Karpas-422 (cell line): Measurements from ENCODE around the gene ZSCAN21. TPM values are rescaled to one million over a fixed set of nuclear protein-coding genes. Genes with fewer than 3 reads are reported as not detected.

ENCODE experiments used
- DNase-seq: peaks from one replicate; pipeline ENCODE4 v3.0.0-alpha.2; 2015
- H2AFZ ChIP-seq: fragments of 200-600 bp; sonication (generic); 2 replicates; pipeline ENCODE4 v1.6.1; 2014; ENCODE audit warnings: antibody characterized with exemption, low read length, mixed read lengths
- H3K27ac ChIP-seq: fragments of 200-600 bp; sonication (generic); 2 replicates; pipeline ENCODE4 v1.5.1; 2014; ENCODE audit warnings: mild to moderate bottlenecking, low read length, moderate library complexity
- H3K27me3 ChIP-seq: fragments of 200-600 bp; sonication (generic); 2 replicates; pipeline ENCODE4 v1.6.1; 2014; ENCODE audit warnings: low read length, mixed read lengths
- H3K36me3 ChIP-seq: fragments of 200-600 bp; sonication (generic); 2 replicates; pipeline ENCODE4 v1.6.1; 2014; ENCODE audit warnings: low read length, mixed read lengths; ENCODE audit not compliant: insufficient read depth
- H3K4me1 ChIP-seq: fragments of 200-600 bp; sonication (generic); 2 replicates; pipeline ENCODE4 v1.6.1; 2014; ENCODE audit warnings: mild to moderate bottlenecking, low read length, mixed read lengths
- H3K4me2 ChIP-seq: fragments of 200-600 bp; sonication (generic); 2 replicates; pipeline ENCODE4 v1.6.1; 2014; ENCODE audit warnings: low read length, low read depth, mild to moderate bottlenecking; ENCODE audit not compliant: poor library complexity, severe bottlenecking
- H3K4me3 ChIP-seq: fragments of 200-600 bp; sonication (generic); 2 replicates; pipeline ENCODE4 v1.5.1; 2014; ENCODE audit warnings: mild to moderate bottlenecking, antibody characterized with exemption, low read length, mixed read lengths
- H3K79me2 ChIP-seq: fragments of 200-600 bp; sonication (generic); 2 replicates; pipeline ENCODE4 v1.6.1; 2014; ENCODE audit warnings: mild to moderate bottlenecking, low read length, mixed read lengths
- H3K9ac ChIP-seq: fragments of 200-600 bp; sonication (generic); 2 replicates; pipeline ENCODE4 v1.6.0; 2014; ENCODE audit warnings: low read length
- H3K9me2 ChIP-seq: fragments of 200-600 bp; sonication (generic), shearing (Covaris generic); replicated peaks from 2 replicates; pipeline ENCODE4 v1.6.0; 2014; ENCODE audit warnings: mild to moderate bottlenecking, low read length, moderate library complexity; ENCODE audit not compliant: insufficient read depth
- H3K9me3 ChIP-seq: fragments of 300-700, 200-600 bp; sonication (generic); 2 replicates; pipeline ENCODE4 v1.6.1; 2014; ENCODE audit warnings: low read length, mixed read lengths
- H4K20me1 ChIP-seq: fragments of 200-600 bp; sonication (generic); 2 replicates; pipeline ENCODE4 v1.6.1; 2014; ENCODE audit warnings: mild to moderate bottlenecking, antibody characterized with exemption, low read length, low read depth; ENCODE audit not compliant: insufficient read depth
- total RNA-seq: library from RNA; depleted of rRNA; stranded (reverse); fragments of >200 nt; shearing (Covaris generic); gene quantifications from 2 replicates; pipeline ENCODE4 v1.2.3, GENCODE V29; 2014; ENCODE audit warnings: low replicate concordance

ZSCAN21 gene
- total RNA-seq, 1 experiment from 2014 or later = 6.1 TPM

DNA sequence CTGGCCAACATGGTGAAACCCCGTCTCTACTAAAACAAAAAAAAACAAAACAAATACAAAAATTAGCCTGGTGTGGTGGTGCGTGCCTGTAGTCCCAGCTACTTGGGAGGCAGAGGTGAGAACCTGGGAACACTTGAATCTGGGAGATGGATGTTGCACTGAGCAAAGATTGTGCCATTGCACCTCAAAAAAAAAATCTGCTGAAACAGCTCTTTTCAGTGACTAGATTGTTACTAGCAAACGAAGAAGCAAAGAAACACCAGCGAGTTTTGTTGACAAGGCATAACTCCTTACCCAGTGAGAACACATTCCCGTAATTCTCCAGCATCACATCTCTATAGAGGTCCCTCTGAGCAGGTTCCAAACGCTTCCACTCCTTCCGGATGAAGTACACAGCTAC lies 25.3 kb downstream of the ZSCAN21 start:
- H3K4me1 ChIP-seq = no peaks in the 10 kb centered on the region; the same call in 1 of the 2 replicates
- H3K27ac ChIP-seq = no peak overlapping the region
- H3K9me2 ChIP-seq = no peaks in the 10 kb centered on the region
- DNase-seq = no peak
- no peak overlapping the region for H3K4me3 ChIP-seq
- H3K79me2 ChIP-seq = peaks cover 35% of the 10 kb centered on the region
- no peaks in the 10 kb centered on the region for H4K20me1 ChIP-seq
- H3K4me2 ChIP-seq = no peak overlapping the region
- H3K9ac ChIP-seq = no peak overlapping the region
- no peaks in the 10 kb centered on the region for H3K27me3 ChIP-seq
- H3K9me3 ChIP-seq = peaks cover 36% of the 10 kb centered on the region
- peaks cover 93% of the 10 kb centered on the region for H3K36me3 ChIP-seq
- no peak overlapping the region for H2AFZ ChIP-seq

DNA sequence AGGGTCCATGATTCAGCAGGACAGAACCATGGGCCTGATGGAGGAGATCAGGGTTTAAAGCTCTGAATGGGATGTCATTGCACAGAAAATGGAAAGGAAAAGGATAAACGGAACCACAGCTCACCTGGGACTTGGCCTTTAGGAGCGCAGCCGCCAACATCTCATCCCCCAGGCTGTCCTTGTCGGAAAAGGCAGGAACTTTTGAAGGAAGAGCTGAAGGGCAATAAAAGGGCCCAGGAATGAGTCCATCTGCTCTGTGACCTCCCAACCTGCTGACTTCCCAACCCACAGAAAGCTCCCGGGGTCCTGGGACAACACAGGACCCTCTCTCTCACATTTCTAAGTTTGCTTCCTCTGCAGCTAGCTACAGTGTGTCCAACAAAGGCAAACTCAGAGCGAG lies 25.8 kb downstream of the ZSCAN21 start:
- DNase-seq = no peak
- H3K9me3 ChIP-seq = peaks cover 31% of the 10 kb centered on the region
- H3K9me2 ChIP-seq = no peaks in the 10 kb centered on the region
- no peaks in the 10 kb centered on the region for H4K20me1 ChIP-seq
- H3K4me1 ChIP-seq = peaks cover 5% of the 10 kb centered on the region
- no peaks in the 10 kb centered on the region for H3K27me3 ChIP-seq
- H3K27ac ChIP-seq = no peak overlapping the region
- H3K4me2 ChIP-seq = no peak overlapping the region
- peaks cover 91% of the 10 kb centered on the region for H3K36me3 ChIP-seq
- H3K79me2 ChIP-seq = peaks cover 41% of the 10 kb centered on the region
- no peak overlapping the region for H3K9ac ChIP-seq
- H2AFZ ChIP-seq = no peak overlapping the region
- H3K4me3 ChIP-seq = no peak overlapping the region

DNA sequence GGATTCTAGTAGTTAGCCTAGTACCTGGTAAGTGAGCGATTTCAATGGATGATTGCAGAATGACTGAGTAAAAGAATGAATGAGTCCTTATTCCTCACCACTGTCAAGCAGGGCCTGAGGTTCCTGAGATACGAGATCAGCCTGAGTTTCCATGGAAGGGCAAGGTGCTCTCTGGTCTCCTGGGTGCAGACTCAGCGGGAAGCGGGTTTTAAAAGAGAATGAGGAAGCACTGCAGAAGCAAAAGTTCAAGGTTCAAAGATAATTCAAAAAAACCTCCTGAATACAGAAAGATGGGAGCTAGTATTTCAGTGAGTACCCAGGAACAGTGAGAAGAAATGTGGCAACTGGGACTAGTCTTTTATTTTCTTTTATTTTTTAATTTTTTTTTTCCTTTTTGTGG lies 27.6 kb downstream of the ZSCAN21 start:
- no peak overlapping the region for H3K27ac ChIP-seq
- H2AFZ ChIP-seq = no peak overlapping the region
- H3K4me3 ChIP-seq = no peak overlapping the region
- no peaks in the 10 kb centered on the region for H4K20me1 ChIP-seq
- H3K36me3 ChIP-seq = peaks cover 73% of the 10 kb centered on the region
- no peaks in the 10 kb centered on the region for H3K27me3 ChIP-seq
- no peak overlapping the region for H3K9ac ChIP-seq
- peaks cover 49% of the 10 kb centered on the region for H3K79me2 ChIP-seq
- peaks cover 11% of the 10 kb centered on the region for H3K4me1 ChIP-seq
- DNase-seq = no peak
- no peaks in the 10 kb centered on the region for H3K9me2 ChIP-seq
- peaks cover 13% of the 10 kb centered on the region for H3K9me3 ChIP-seq
- H3K4me2 ChIP-seq = no peak overlapping the region

DNA sequence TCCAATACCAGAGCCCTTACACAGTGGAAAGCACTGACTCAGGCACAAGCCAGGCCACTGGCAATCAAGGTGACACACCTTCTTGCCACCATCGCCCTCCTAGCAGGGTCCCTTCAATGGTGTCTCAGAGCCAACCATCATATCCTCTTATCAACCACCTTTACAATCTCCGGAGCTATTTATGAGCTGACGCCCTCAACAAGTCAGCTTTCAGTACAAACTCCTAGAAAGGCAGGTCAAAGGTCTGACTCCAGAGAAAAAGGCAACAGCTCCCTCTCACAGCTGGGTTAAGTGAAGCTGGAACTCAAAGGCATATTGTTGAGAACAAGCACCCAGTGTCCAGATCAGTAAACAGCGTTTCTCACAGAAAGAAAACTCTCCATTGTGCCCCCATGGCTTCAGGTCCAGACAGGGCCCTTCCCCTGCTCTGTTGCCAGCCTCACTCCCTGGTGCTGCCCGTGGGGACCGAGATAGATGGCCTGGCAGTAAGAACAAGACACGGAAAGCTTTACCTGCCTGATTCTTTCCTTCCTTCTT lies 29.5 kb downstream of the ZSCAN21 start:
- Histone ChIP-seq H4K20me1 (no peaks in the 10 kb centered on the region), H3K36me3 (peaks cover 55% of the 10 kb centered on the region), H3K9me2 (no peaks in the 10 kb centered on the region), H3K27me3 (no peaks in the 10 kb centered on the region), H3K4me1 (peaks cover 18% of the 10 kb centered on the region), H3K9me3 (0 out of 2 replicates have a peak, but pooled peaks cover 4% of the 10 kb centered on the region), H3K79me2 (peaks cover 45% of the 10 kb centered on the region), H3K27ac (no peak overlapping the region), H3K9ac (no peak overlapping the region), H3K4me3 (no peak overlapping the region), H3K4me2 (no peak overlapping the region), H2AFZ (no peak overlapping the region)
- DNase-seq = no peak

DNA sequence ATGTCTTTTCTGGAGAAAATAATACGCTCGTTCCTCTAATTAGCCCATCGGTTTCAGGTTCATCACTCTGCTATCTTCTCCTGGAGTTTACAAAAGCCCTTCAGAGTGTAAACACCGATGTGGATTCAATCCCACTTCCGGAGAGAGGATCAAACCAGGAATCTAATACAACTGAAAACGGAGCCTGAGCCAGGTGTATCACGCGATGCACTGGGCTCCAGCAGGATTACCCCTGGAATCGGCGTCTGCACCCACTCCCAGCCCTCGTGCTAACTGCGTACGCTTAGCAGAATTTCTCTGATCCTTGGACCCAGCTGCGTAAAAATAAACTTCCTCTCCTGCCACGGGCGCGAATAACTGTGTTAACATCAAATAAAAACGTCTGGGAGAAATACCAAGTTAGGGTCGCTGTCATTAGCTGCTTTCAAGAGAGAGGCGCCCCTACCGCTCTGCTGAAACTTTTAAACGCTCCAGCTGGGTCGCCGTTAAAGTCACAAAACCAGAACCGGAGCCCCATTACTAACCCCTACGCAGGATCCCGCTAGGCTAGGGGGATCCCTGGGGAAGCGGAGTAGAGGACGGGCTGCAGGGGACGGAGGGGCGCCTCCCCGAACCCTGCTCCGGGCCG lies 31.4 kb downstream of the ZSCAN21 start:
- H3K4me1 ChIP-seq = peaks cover 18% of the 10 kb centered on the region
- no peaks in the 10 kb centered on the region for H3K9me3 ChIP-seq
- no peaks in the 10 kb centered on the region for H3K27me3 ChIP-seq
- H3K4me2 ChIP-seq = peak overlapping the region; percentile 95
- peak; percentile 57 for DNase-seq
- no peaks in the 10 kb centered on the region for H4K20me1 ChIP-seq
- H3K27ac ChIP-seq = peak overlapping the region; percentile 38; the same call in 1 of the 2 replicates
- H3K79me2 ChIP-seq = peaks cover 42% of the 10 kb centered on the region
- H3K36me3 ChIP-seq = peaks cover 35% of the 10 kb centered on the region
- H3K9me2 ChIP-seq = no peaks in the 10 kb centered on the region
- H2AFZ ChIP-seq = no peak overlapping the region
- peak overlapping the region; percentile 98 for H3K4me3 ChIP-seq
- peak overlapping the region; percentile 96 for H3K9ac ChIP-seq

DNA sequence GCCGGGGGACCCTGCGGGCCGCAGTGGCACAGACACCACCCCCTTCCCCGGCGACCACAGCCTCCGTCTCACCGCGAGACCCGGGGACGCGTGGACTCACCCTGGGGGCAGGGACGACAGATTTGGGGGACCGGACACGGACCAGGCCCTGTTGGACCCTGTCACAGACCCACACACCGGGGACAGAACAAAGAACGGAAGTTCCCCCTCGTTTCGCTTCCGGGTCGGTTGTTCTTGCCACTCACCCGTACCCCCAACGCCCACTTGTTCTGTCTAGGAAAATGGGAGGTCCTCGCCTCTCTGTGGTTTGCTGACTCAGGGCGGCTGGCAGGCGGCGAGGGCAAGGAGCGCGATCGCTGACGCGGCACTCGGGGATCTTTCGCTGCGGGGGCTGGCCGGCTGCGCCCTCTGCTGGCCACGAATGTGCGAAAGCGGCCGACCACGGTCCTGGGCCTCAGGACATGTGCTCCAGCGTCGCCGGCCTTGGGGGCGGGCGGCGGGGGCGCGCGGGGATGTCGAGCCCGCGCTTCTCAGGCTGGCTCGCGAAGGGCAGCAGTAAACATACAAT lies 32.0 kb downstream of the ZSCAN21 start, which contains the start of gene ZNF3:
Gene ZNF3, minus strand, starts transcription at position 189 of the 568 bp plus-strand sequence. CDS start 4,366 bp downstream, outside the sequence.
- H3K4me1 ChIP-seq = peaks cover 18% of the 10 kb centered on the region
- H3K9me2 ChIP-seq = no peaks in the 10 kb centered on the region
- H3K4me2 ChIP-seq = peak within 1 kb of the TSS; percentile 95
- no peaks in the 10 kb centered on the region for H4K20me1 ChIP-seq
- no peaks in the 10 kb centered on the region for H3K27me3 ChIP-seq
- peak within 1 kb of the TSS; percentile 96 for H3K9ac ChIP-seq
- peak within 1 kb of the TSS; percentile 98 for H3K4me3 ChIP-seq
- H3K27ac ChIP-seq = peak within 1 kb of the TSS; percentile 38; the same call in 1 of the 2 replicates
- peak within 1 kb of the TSS; percentile 58 for H2AFZ ChIP-seq
- peaks cover 42% of the 10 kb centered on the region for H3K79me2 ChIP-seq
- DNase-seq = peak; percentile 99
- H3K36me3 ChIP-seq = peaks cover 31% of the 10 kb centered on the region
- H3K9me3 ChIP-seq = no peaks in the 10 kb centered on the region

DNA sequence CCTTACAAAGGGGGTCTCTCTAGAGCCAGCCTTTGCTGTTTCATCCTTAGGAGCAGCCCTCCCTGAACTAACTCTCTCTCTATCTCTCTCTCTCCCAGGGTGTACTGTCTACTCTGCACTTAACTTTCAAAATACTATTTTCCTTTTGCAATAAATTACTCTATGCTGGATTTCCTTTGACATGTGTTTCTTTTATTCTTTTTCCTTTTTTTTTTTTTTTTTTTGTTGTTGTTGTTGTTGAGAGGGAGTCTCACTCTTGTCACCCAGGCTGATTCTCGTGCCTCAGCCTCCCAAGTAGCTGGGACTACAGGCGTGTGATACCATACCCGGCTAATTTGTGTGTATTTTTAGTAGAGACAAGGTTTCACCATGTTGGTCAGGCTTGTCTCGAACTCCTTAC lies 33.4 kb downstream of the ZSCAN21 start:
- no peak overlapping the region for H2AFZ ChIP-seq
- no peak for DNase-seq
- no peaks in the 10 kb centered on the region for H3K9me3 ChIP-seq
- H3K36me3 ChIP-seq = peaks cover 21% of the 10 kb centered on the region
- no peak overlapping the region for H3K9ac ChIP-seq
- H3K27ac ChIP-seq = no peak overlapping the region
- no peaks in the 10 kb centered on the region for H3K27me3 ChIP-seq
- no peaks in the 10 kb centered on the region for H3K9me2 ChIP-seq
- H4K20me1 ChIP-seq = no peaks in the 10 kb centered on the region
- H3K4me3 ChIP-seq = no peak overlapping the region
- peaks cover 33% of the 10 kb centered on the region for H3K79me2 ChIP-seq
- peak overlapping the region; percentile 64 for H3K4me2 ChIP-seq
- H3K4me1 ChIP-seq = peaks cover 19% of the 10 kb centered on the region

DNA sequence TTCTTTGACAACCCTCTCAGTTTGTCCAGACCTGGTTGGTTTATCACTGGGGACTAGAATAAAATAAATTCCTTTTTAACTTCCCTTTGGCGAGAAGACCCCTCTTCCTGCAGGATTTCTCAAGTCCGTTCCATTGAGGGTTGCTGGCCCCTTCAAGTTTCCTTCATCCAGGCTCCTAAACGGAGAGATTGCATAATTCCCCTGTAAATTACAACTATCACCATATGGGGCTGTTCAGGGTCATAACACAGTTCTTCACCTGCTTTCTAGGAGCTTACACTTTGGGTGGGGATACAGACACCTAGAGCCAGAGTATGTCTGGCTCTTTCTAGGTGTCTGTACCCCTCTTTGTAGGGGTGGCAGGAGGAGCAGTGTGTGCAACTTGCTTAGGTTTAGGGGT lies 35.9 kb downstream of the ZSCAN21 start:
- H3K9me2 ChIP-seq = no peaks in the 10 kb centered on the region
- peaks cover 32% of the 10 kb centered on the region for H3K4me1 ChIP-seq
- H3K36me3 ChIP-seq = no peaks in the 10 kb centered on the region; the same call in 1 of the 2 replicates
- H3K79me2 ChIP-seq = peaks cover 21% of the 10 kb centered on the region
- no peak overlapping the region for H3K27ac ChIP-seq
- H3K4me2 ChIP-seq = no peak overlapping the region
- H2AFZ ChIP-seq = no peak overlapping the region
- DNase-seq = no peak
- H3K4me3 ChIP-seq = no peak overlapping the region
- H3K27me3 ChIP-seq = no peaks in the 10 kb centered on the region
- no peak overlapping the region for H3K9ac ChIP-seq
- H4K20me1 ChIP-seq = no peaks in the 10 kb centered on the region
- no peaks in the 10 kb centered on the region for H3K9me3 ChIP-seq
